ENCODE measurements around the gene GPATCH1.
"Not testable (repeated sequence)": the region's sequence is repeated elsewhere in the genome, so short reads cannot be mapped to it uniquely, and the experiment has no call there.

GPATCH1 gene

GRCh38 chr19:33041828-33042160 lies 39.2 kb upstream of the GPATCH1 start:
- Histone ChIP-seq H3K27ac (ENCODE audit: low read depth, low read length) (peak overlapping the region; percentile 84), H3K4me1 (ENCODE audit: control insufficient read depth in 1 of 2, insufficient read depth in 2 of 2, low read length in 2 of 2) (peaks cover 35 to 54% of the 10 kb centered on the region in 2 donors), H3K9ac (ENCODE audit: low read depth in 1 of 2, low read length in 2 of 2) (peak overlapping the region; percentile 63 to 75)
- H3K36me3 ChIP-seq (ENCODE audit: control insufficient read depth in 1 of 2, insufficient read depth in 2 of 2, low read length in 2 of 2); H3K4me3 ChIP-seq (ENCODE audit: low read depth in 1 of 2, low read length in 2 of 2); H3K27me3 ChIP-seq (ENCODE audit: control insufficient read depth in 1 of 2, insufficient read depth in 2 of 2, low read length in 2 of 2); H3K9me3 ChIP-seq (ENCODE audit: control insufficient read depth in 1 of 2, low read length in 2 of 2): not testable (repeated sequence)

GRCh38 chr19:33047422-33047821 lies 33.6 kb upstream of the GPATCH1 start:
- Histone ChIP-seq H3K9ac (ENCODE audit: low read depth in 1 of 2, low read length in 2 of 2) (peak overlapping the region in 1 of 2 donors; percentile 26), H3K9me3 (ENCODE audit: control insufficient read depth in 1 of 2, low read length in 2 of 2) (no peaks in the 10 kb centered on the region), H3K4me1 (ENCODE audit: control insufficient read depth in 1 of 2, insufficient read depth in 2 of 2, low read length in 2 of 2) (peaks cover 27 to 48% of the 10 kb centered on the region in 2 donors), H3K4me3 (ENCODE audit: low read depth in 1 of 2, low read length in 2 of 2) (no peak overlapping the region), H3K27ac (ENCODE audit: low read depth, low read length) (peak overlapping the region; percentile 81), H3K27me3 (ENCODE audit: control insufficient read depth in 1 of 2, insufficient read depth in 2 of 2, low read length in 2 of 2) (no peaks in the 10 kb centered on the region), H3K36me3 (ENCODE audit: control insufficient read depth in 1 of 2, insufficient read depth in 2 of 2, low read length in 2 of 2) (no peaks in the 10 kb centered on the region)

DNA sequence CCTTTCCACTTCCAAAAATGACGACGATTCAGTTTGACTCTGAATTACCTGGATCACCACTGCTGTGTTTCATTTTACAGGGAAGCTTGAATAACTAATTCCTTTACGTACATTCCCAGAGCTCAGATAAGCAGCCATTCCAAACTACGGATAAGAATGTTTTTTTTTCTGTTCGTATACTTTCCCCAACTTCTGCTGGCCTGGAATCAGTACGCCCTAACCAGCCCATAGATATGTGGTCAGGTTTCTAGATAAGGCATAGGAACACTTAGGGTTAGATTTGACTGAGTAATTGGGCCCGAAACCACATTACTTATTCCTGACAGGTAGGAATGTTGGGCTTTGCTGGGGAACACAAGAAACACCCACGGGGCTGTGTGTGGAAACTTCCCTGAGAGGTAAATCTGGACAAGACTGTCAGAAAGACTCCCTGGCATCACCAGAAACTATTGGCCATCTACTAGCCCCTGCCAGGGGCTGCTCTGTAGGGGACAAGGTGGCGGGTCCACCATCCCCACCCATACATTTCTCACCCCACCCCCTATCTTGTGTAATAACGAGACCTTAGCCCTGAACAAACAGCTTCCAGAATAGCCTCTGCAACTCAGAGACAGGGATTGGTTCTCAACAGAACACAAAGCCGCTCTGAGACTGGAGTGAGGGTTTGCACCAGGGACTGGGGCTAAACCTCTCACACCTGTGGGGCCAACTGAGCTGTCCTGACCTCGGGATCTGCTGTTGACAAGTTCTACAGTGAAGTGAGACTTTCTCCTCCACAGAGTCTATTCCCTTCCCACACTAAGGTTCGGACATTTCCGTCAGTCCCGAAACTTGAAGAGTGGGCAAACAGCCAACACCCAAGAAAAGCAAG lies 31.9 kb upstream of the GPATCH1 start:
- Histone ChIP-seq H3K9me3 (ENCODE audit: control insufficient read depth in 1 of 2, low read length in 2 of 2) (no peaks in the 10 kb centered on the region), H3K9ac (ENCODE audit: low read depth in 1 of 2, low read length in 2 of 2) (peak overlapping the region; percentile 28 to 70), H3K4me1 (ENCODE audit: control insufficient read depth in 1 of 2, insufficient read depth in 2 of 2, low read length in 2 of 2) (peaks cover 24 to 41% of the 10 kb centered on the region in 2 donors), H3K36me3 (ENCODE audit: control insufficient read depth in 1 of 2, insufficient read depth in 2 of 2, low read length in 2 of 2) (no peaks in the 10 kb centered on the region), H3K4me3 (ENCODE audit: low read depth in 1 of 2, low read length in 2 of 2) (peak overlapping the region in 1 of 2 donors; percentile 13), H3K27me3 (ENCODE audit: control insufficient read depth in 1 of 2, insufficient read depth in 2 of 2, low read length in 2 of 2) (no peaks in the 10 kb centered on the region), H3K27ac (ENCODE audit: low read depth, low read length) (peak overlapping the region; percentile 79)

DNA sequence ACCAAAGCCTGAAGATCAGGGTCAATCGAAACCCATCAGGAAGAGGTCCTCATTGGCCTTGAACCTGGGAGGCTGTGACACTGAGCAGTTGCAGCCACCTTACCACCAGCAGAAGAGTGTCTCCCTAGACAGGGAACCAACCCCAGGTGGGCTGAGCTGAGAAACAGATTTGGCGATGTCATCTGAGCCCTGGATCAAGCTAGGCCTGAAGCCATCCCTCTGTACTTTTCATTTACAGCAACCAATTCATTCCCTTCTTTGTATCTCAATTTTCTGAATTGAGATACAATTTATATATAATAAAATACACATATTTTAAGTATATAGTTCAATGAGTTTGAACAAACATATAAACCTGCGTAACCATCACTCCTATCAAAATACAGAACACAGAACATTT lies 30.9 kb upstream of the GPATCH1 start:
- peaks cover 32 to 40% of the 10 kb centered on the region in 2 donors for H3K4me1 ChIP-seq (ENCODE audit: control insufficient read depth in 1 of 2, insufficient read depth in 2 of 2, low read length in 2 of 2)
- peak overlapping the region; percentile 28 to 70 for H3K9ac ChIP-seq (ENCODE audit: low read depth in 1 of 2, low read length in 2 of 2)

GRCh38 chr19:33052352-33052972 lies 28.5 kb upstream of the GPATCH1 start:
- H3K27me3 ChIP-seq (ENCODE audit: control insufficient read depth in 1 of 2, insufficient read depth in 2 of 2, low read length in 2 of 2) = no peaks in the 10 kb centered on the region
- peak overlapping the region; percentile 36 for H3K27ac ChIP-seq (ENCODE audit: low read depth, low read length)
- H3K9ac ChIP-seq (ENCODE audit: low read depth in 1 of 2, low read length in 2 of 2) = peak overlapping the region; percentile 52 to 55
- H3K4me3 ChIP-seq (ENCODE audit: low read depth in 1 of 2, low read length in 2 of 2) = no peak overlapping the region
- H3K9me3 ChIP-seq (ENCODE audit: control insufficient read depth in 1 of 2, low read length in 2 of 2) = no peaks in the 10 kb centered on the region
- H3K4me1 ChIP-seq (ENCODE audit: control insufficient read depth in 1 of 2, insufficient read depth in 2 of 2, low read length in 2 of 2) = peaks cover 33 to 37% of the 10 kb centered on the region in 2 donors
- no peaks in the 10 kb centered on the region for H3K36me3 ChIP-seq (ENCODE audit: control insufficient read depth in 1 of 2, insufficient read depth in 2 of 2, low read length in 2 of 2)

More for the DNA sequence above, 30.9 kb upstream of the GPATCH1 start:
- Histone ChIP-seq H3K9me3 (ENCODE audit: control insufficient read depth in 1 of 2, low read length in 2 of 2) (no peaks in the 10 kb centered on the region), H3K36me3 (ENCODE audit: control insufficient read depth in 1 of 2, insufficient read depth in 2 of 2, low read length in 2 of 2) (no peaks in the 10 kb centered on the region), H3K4me3 (ENCODE audit: low read depth in 1 of 2, low read length in 2 of 2) (no peak overlapping the region), H3K27me3 (ENCODE audit: control insufficient read depth in 1 of 2, insufficient read depth in 2 of 2, low read length in 2 of 2) (no peaks in the 10 kb centered on the region), H3K27ac (ENCODE audit: low read depth, low read length) (peak overlapping the region; percentile 79)

DNA sequence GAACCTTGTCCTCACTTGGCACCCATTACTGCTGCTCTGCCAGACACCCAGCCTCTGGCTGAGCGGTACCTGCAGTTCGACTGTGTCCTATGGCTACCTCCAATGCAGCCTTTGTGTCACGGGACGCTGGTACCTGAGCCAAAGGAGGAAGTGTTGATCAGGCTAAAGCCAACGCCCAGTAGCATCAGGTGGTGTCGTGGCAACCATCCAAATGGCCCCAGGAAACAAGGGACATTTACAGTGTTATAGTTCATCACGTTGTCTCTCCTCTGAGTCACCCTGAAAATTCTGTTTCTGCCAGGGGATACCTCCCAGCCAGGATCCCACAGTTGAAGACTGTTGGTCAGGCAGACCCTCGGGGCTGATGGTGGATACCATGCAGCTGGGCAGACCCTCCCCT lies 26.4 kb upstream of the GPATCH1 start:
- Histone ChIP-seq H3K4me1 (ENCODE audit: control insufficient read depth in 1 of 2, insufficient read depth in 2 of 2, low read length in 2 of 2) (peaks cover 24 to 27% of the 10 kb centered on the region in 2 donors), H3K9me3 (ENCODE audit: control insufficient read depth in 1 of 2, low read length in 2 of 2) (no peaks in the 10 kb centered on the region), H3K4me3 (ENCODE audit: low read depth in 1 of 2, low read length in 2 of 2) (no peak overlapping the region), H3K9ac (ENCODE audit: low read depth in 1 of 2, low read length in 2 of 2) (peak overlapping the region; percentile 4 to 26), H3K27me3 (ENCODE audit: control insufficient read depth in 1 of 2, insufficient read depth in 2 of 2, low read length in 2 of 2) (no peaks in the 10 kb centered on the region), H3K27ac (ENCODE audit: low read depth, low read length) (peak overlapping the region; percentile 86), H3K36me3 (ENCODE audit: control insufficient read depth in 1 of 2, insufficient read depth in 2 of 2, low read length in 2 of 2) (no peaks in the 10 kb centered on the region)

GRCh38 chr19:33055718-33056117 lies 25.3 kb upstream of the GPATCH1 start:
- peaks cover 26 to 32% of the 10 kb centered on the region in 2 donors for H3K4me1 ChIP-seq (ENCODE audit: control insufficient read depth in 1 of 2, insufficient read depth in 2 of 2, low read length in 2 of 2)
- H3K9ac ChIP-seq (ENCODE audit: low read depth in 1 of 2, low read length in 2 of 2) = peak overlapping the region in 1 of 2 donors; percentile 8
- no peaks in the 10 kb centered on the region for H3K27me3 ChIP-seq (ENCODE audit: control insufficient read depth in 1 of 2, insufficient read depth in 2 of 2, low read length in 2 of 2)
- no peak overlapping the region for H3K4me3 ChIP-seq (ENCODE audit: low read depth in 1 of 2, low read length in 2 of 2)
- H3K27ac ChIP-seq (ENCODE audit: low read depth, low read length) = no peak overlapping the region
- H3K9me3 ChIP-seq (ENCODE audit: control insufficient read depth in 1 of 2, low read length in 2 of 2) = no peaks in the 10 kb centered on the region
- no peaks in the 10 kb centered on the region for H3K36me3 ChIP-seq (ENCODE audit: control insufficient read depth in 1 of 2, insufficient read depth in 2 of 2, low read length in 2 of 2)

DNA sequence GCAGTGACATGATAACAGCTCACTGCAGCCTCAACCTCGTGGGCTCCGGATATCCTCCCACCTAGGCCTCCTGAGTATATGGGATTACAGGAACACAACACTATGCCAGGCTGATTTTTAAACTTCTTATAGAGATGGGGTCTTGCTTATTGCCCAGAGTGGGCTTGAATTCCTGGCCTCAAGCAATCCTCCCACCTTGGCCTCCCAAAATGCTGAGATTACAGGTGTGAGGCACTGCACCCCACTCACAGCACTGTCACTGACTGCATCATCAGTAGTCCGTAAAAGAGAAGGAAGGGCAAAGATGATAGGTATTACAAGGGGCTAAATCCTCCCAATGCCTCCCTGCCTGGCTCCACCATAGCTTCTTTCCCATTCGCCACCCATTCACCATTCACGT lies 20.4 kb upstream of the GPATCH1 start:
- H3K9ac ChIP-seq (ENCODE audit: low read depth in 1 of 2, low read length in 2 of 2) = no peak overlapping the region
- H3K4me1 ChIP-seq (ENCODE audit: control insufficient read depth in 1 of 2, insufficient read depth in 2 of 2, low read length in 2 of 2) = peaks cover 13 to 23% of the 10 kb centered on the region in 2 donors
- no peaks in the 10 kb centered on the region for H3K9me3 ChIP-seq (ENCODE audit: control insufficient read depth in 1 of 2, low read length in 2 of 2)
- peaks cover 0 to 3% of the 10 kb centered on the region in 2 donors for H3K27me3 ChIP-seq (ENCODE audit: control insufficient read depth in 1 of 2, insufficient read depth in 2 of 2, low read length in 2 of 2)
- H3K4me3 ChIP-seq (ENCODE audit: low read depth in 1 of 2, low read length in 2 of 2) = no peak overlapping the region
- H3K36me3 ChIP-seq (ENCODE audit: control insufficient read depth in 1 of 2, insufficient read depth in 2 of 2, low read length in 2 of 2) = no peaks in the 10 kb centered on the region
- H3K27ac ChIP-seq (ENCODE audit: low read depth, low read length) = no peak overlapping the region

DNA sequence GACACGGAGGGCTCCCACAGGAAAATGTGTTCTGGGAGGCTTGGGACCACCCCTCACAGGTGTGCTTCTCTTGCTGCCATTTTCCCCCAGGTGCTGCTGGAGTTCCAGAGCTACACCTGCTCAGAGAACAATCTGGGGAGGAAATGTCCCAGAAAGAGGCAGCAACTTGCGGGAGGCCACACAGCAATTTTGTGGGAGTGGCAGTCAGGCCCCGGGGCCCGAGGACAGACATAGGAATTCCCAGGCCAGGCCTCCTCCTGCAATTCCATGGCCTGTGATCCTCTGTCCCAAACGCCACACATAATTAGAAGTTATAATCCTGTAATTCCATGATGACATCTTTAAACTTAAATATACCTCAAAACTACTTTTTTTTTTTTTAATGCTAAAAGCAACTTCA lies 18.1 kb upstream of the GPATCH1 start:
- Histone ChIP-seq H3K27me3 (ENCODE audit: control insufficient read depth in 1 of 2, insufficient read depth in 2 of 2, low read length in 2 of 2) (peaks cover 0 to 3% of the 10 kb centered on the region in 2 donors), H3K4me1 (ENCODE audit: control insufficient read depth in 1 of 2, insufficient read depth in 2 of 2, low read length in 2 of 2) (peaks cover 9 to 23% of the 10 kb centered on the region in 2 donors), H3K9ac (ENCODE audit: low read depth in 1 of 2, low read length in 2 of 2) (peak overlapping the region; percentile 60 to 91), H3K9me3 (ENCODE audit: control insufficient read depth in 1 of 2, low read length in 2 of 2) (no peaks in the 10 kb centered on the region), H3K36me3 (ENCODE audit: control insufficient read depth in 1 of 2, insufficient read depth in 2 of 2, low read length in 2 of 2) (no peaks in the 10 kb centered on the region), H3K4me3 (ENCODE audit: low read depth in 1 of 2, low read length in 2 of 2) (peak overlapping the region; percentile 73 to 79), H3K27ac (ENCODE audit: low read depth, low read length) (peak overlapping the region; percentile 55)

DNA sequence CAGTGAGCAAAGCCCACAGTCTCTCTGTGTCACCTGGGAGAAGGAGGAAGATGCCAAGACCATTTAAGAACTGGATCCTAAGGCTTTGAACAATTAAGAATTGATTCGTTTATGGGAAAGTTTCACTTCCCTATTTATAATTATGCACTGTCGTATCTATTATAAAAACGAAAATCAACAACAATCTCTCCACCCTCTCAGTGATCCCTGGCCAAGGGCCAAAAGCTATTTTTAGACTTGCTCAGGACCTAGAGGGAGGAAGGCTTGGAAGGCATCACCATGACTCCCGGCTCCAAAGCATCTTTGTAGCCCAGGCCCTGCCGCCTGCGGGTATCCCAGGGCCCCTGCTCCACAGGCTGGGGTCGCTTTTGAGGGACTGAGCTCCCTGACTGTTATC lies 17.6 kb upstream of the GPATCH1 start:
- Histone ChIP-seq H3K9me3 (ENCODE audit: control insufficient read depth in 1 of 2, low read length in 2 of 2) (no peaks in the 10 kb centered on the region), H3K4me1 (ENCODE audit: control insufficient read depth in 1 of 2, insufficient read depth in 2 of 2, low read length in 2 of 2) (peaks cover 9 to 23% of the 10 kb centered on the region in 2 donors), H3K36me3 (ENCODE audit: control insufficient read depth in 1 of 2, insufficient read depth in 2 of 2, low read length in 2 of 2) (no peaks in the 10 kb centered on the region), H3K27ac (ENCODE audit: low read depth, low read length) (peak overlapping the region; percentile 75), H3K27me3 (ENCODE audit: control insufficient read depth in 1 of 2, insufficient read depth in 2 of 2, low read length in 2 of 2) (peaks cover 0 to 3% of the 10 kb centered on the region in 2 donors), H3K9ac (ENCODE audit: low read depth in 1 of 2, low read length in 2 of 2) (peak overlapping the region; percentile 60 to 91), H3K4me3 (ENCODE audit: low read depth in 1 of 2, low read length in 2 of 2) (peak overlapping the region; percentile 73 to 79)
